Lower lobe of right lung (tissue), 2 donors: ENCODE measurements around the gene ELOVL1. TPM values are rescaled to one million over a fixed set of nuclear protein-coding genes. Genes with fewer than 3 reads are reported as not detected.

Experiments
- ATAC-seq, 2 donors: fragments of 200-7000 bp; cut with Tn5 transposase; one replicate each; pipeline ENCODE4 v1.9.1; 2020 to 2022; ENCODE audit warnings: mild to moderate bottlenecking in 2 of 2, moderate library complexity in 2 of 2
- DNase-seq: peaks from one replicate; pipeline ENCODE4 v3.0.0-alpha.2; 2020
- H3K27ac ChIP-seq: fragments of 200-600 bp; one replicate; pipeline ENCODE4 v1.8.0; 2022
- H3K27me3 ChIP-seq: fragments of 200-600 bp; one replicate; pipeline ENCODE4 v1.8.0; 2022; ENCODE audit warnings: low read depth
- H3K36me3 ChIP-seq: fragments of 200-600 bp; one replicate; pipeline ENCODE4 v1.8.0; 2022; ENCODE audit warnings: mild to moderate bottlenecking
- H3K4me1 ChIP-seq: fragments of 200-600 bp; one replicate; pipeline ENCODE4 v1.8.0; 2022
- H3K4me3 ChIP-seq: fragments of 200-600 bp; one replicate; pipeline ENCODE4 v1.8.0; 2022; ENCODE audit warnings: mild to moderate bottlenecking
- H3K9me3 ChIP-seq: fragments of 200-600 bp; one replicate; pipeline ENCODE4 v1.8.0; 2022
- intact Hi-C: fragments of 100-400 bp; cut with DNase I; formaldehyde crosslinking; loops from one replicate; pipeline ENCODE4 v1.11.0; 2022
- total RNA-seq: library from RNA; stranded (reverse); fragmentation: NEBNext Ultra II Directional; extraction: Animal tissue kit (Norgen Biotek cat#: 25700); gene quantifications from one replicate; pipeline ENCODE4 v1.2.1, GENCODE V29; 2021
- TF ChIP-seq, protein P1 (sequence below): fragments of 200-600 bp; IDR thresholded peaks from one replicate; pipeline ENCODE4 v1.8.0; 2022; ENCODE audit warnings: antibody characterized with exemption, mild to moderate bottlenecking
- donor health status: DM: no; HTN: yes; CAD: no; lungs with severe emphysema.

ELOVL1 gene
- total RNA-seq, 1 donor from 2014 or later: 99.8 TPM

DNA sequence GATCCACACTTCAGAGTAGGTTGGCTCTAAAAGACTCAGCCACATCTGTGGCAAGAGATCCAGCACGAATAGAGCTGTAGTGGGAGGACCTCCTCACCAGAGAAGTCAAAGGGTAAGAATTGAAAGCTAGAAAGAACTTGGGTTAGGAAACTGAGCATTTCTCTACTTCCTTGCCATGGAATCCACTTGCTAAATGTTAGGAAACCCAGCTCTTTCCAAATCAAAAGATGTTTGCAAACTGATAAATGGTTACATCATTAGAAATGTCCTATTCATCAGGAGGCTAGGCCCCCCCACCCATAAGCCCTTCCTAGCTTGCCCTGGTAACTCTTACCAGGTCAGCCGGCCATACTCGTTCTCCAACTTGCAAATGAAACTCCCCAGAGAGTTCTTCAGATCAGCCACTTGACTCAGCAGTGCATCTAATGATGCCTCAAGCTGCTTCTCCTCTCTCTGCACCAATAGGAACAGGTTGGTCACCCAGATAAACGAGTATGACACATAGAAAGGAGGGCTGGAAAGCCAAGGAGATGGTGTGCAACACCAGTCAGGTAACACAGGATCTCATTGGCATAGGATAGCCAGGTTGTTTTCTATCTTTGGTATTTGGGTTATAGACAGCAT, 20.3 kb upstream of the ELOVL1 start:
- ATAC-seq: peak in 1 of 2 donors; percentile 2
- no peaks in the 10 kb centered on the region for H3K9me3 ChIP-seq
- no peaks in the 10 kb centered on the region for H3K27me3 ChIP-seq
- peak overlapping the region; percentile 83 for H3K4me3 ChIP-seq
- H3K27ac ChIP-seq: no peak overlapping the region
- no peak for DNase-seq
- intact Hi-C loops: no loop called here
- peaks cover 33% of the 10 kb centered on the region for H3K4me1 ChIP-seq
- peaks cover 45% of the 10 kb centered on the region for H3K36me3 ChIP-seq
- TF ChIP-seq, protein P1, sequence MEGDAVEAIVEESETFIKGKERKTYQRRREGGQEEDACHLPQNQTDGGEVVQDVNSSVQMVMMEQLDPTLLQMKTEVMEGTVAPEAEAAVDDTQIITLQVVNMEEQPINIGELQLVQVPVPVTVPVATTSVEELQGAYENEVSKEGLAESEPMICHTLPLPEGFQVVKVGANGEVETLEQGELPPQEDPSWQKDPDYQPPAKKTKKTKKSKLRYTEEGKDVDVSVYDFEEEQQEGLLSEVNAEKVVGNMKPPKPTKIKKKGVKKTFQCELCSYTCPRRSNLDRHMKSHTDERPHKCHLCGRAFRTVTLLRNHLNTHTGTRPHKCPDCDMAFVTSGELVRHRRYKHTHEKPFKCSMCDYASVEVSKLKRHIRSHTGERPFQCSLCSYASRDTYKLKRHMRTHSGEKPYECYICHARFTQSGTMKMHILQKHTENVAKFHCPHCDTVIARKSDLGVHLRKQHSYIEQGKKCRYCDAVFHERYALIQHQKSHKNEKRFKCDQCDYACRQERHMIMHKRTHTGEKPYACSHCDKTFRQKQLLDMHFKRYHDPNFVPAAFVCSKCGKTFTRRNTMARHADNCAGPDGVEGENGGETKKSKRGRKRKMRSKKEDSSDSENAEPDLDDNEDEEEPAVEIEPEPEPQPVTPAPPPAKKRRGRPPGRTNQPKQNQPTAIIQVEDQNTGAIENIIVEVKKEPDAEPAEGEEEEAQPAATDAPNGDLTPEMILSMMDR: no peak

DNA sequence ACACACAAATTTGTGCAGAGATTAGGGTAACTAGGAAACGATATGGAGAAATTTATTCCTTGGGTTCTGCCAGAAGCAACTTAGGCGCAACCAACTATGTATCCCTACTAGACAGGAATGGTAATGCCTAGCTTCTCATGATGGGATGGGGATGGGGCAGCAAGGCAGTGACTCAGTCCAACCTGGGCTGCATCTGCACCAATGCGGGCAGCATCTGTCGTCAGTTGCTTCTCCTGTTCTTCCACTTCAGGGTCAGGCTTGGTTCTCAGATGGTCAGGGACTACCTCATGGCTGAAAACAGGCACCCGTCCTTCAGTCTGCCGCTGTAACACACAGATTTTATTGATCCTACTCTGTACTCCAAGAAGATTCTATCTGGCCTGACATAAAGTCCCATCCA, 18.9 kb upstream of the ELOVL1 start:
- Histone ChIP-seq H3K9me3 (no peaks in the 10 kb centered on the region), H3K27me3 (no peaks in the 10 kb centered on the region), H3K27ac (no peak overlapping the region), H3K36me3 (peaks cover 59% of the 10 kb centered on the region), H3K4me3 (no peak overlapping the region), H3K4me1 (peaks cover 44% of the 10 kb centered on the region)
- ATAC-seq (no peak), DNase-seq (no peak)
- intact Hi-C loops: no loop called here
- TF ChIP-seq, protein P1: no peak

DNA sequence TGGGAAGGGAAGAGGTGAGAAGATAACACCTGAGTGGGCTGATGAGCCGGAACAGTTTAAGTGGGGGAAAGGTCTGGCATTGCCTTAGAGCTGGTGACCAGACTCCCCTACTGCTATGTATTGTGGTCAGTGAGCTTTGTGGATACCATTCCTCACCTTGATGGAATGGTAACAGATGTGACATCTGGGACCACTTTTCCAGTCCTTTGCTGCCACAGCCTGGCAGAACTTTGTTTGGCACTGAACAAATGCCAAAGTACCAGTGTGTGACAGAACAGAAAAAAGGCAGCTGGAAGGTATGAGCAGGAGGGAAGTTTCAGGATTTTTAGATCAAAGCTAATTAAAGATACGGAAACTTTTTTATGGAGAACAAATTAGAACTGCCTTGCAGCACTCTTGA, 15.6 kb upstream of the ELOVL1 start:
- H3K9me3 ChIP-seq: no peaks in the 10 kb centered on the region
- intact Hi-C loops: no loop called here
- H3K4me1 ChIP-seq: peaks cover 28% of the 10 kb centered on the region
- no peak for ATAC-seq
- H3K4me3 ChIP-seq: no peak overlapping the region
- DNase-seq: no peak
- H3K36me3 ChIP-seq: peaks cover 74% of the 10 kb centered on the region
- H3K27me3 ChIP-seq: no peaks in the 10 kb centered on the region
- no peak overlapping the region for H3K27ac ChIP-seq
- TF ChIP-seq, protein P1: peak; percentile 12

DNA sequence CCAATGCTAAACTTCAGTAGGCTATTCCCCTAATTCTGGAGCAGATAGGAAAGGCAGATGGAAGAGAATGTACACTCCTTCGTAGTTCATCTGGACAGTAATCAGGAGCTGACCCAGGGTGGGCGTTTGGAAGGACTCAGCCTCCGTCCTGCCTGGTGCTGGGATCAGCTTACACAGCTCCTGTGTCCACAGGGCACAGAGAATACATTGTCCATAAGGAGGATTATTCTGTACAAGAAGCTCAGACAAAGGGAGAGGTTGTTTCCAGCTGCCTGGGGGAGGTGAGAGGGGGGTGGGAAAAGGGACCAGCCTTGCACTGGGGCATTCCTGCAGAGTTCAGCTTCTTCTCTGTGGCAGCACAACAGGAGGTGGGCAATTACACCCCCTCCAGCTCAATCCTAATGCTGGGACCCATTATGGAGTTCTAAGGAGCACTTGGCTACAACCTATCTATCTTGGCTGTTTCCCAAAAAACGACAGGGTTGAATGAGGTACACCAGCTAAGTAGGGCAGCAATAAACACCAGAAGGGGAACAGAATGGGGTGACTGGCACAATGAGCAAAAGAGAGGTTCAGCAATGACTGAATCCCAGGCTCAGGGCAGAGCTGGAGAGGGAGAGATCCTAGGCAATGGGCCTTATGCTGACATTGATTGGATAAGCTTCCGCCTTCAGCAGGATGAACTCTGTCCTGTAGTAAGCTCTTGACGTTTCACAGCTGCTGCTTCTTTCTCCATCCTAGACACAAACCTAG, 14.4 kb upstream of the ELOVL1 start:
- Histone ChIP-seq H3K36me3 (peaks cover 76% of the 10 kb centered on the region), H3K27me3 (no peaks in the 10 kb centered on the region), H3K4me3 (no peak overlapping the region), H3K4me1 (peaks cover 18% of the 10 kb centered on the region), H3K9me3 (no peaks in the 10 kb centered on the region), H3K27ac (no peak overlapping the region)
- ATAC-seq (peak in 1 of 2 donors; percentile 18), DNase-seq (no peak)
- intact Hi-C loops: no loop called here
- TF ChIP-seq, protein P1: no peak

DNA sequence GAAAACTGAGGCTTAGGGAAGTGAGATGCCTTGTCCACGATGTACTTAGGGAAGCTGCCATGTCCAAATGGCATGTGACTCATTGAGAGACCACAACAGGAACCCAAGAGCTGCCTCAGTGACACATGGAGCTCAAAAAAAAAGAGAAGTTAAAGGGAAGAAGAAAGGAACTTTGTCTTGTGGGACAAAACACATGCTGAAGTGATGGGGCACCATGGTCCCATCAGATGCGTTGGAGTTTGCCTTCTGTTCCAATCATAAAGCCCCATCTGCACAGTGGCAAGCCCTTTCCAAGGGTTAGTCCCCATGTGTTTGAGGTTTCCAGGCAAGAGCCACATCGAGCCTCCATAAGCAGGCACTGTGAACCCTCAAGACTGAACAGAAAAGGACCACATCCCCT, 13.8 kb upstream of the ELOVL1 start:
- no peak overlapping the region for H3K27ac ChIP-seq
- peaks cover 18% of the 10 kb centered on the region for H3K4me1 ChIP-seq
- H3K4me3 ChIP-seq: no peak overlapping the region
- H3K27me3 ChIP-seq: no peaks in the 10 kb centered on the region
- intact Hi-C loops: no loop called here
- ATAC-seq (peak; percentile 68 to 73), DNase-seq (no peak)
- no peaks in the 10 kb centered on the region for H3K9me3 ChIP-seq
- peaks cover 70% of the 10 kb centered on the region for H3K36me3 ChIP-seq
- TF ChIP-seq, protein P1: no peak
